IPS-NIHi7 (cell line): ENCODE data around the gene CHAF1A.

Source experiments
- DNase-seq: peaks from one replicate; pipeline ENCODE4 v3.0.0; 2012; ENCODE audit warnings: mixed read lengths; ENCODE audit errors: extremely low spot score

CHAF1A gene

GRCh38 chr19:4402171-4403004 is at the start of gene CHAF1A:
Gene CHAF1A, plus strand, starts transcription at chr19:4402640. Its CDS starts 123 bp downstream, at chr19:4402763.
- peak; percentile 99 for DNase-seq

GRCh38 chr19:4352701-4353121 is 49.7 kb upstream of the CHAF1A start:
- DNase-seq = peak; percentile 75

GRCh38 chr19:4354282-4354681 is 48.2 kb upstream of the CHAF1A start:
- no peak for DNase-seq

- no peak for DNase-seq
Observed at GRCh38 chr19:4354897-4355296, 47.5 kb upstream of the CHAF1A start.

- no peak for DNase-seq
Observed at GRCh38 chr19:4357095-4357797, 45.2 kb upstream of the CHAF1A start.

- no peak for DNase-seq
Observed at GRCh38 chr19:4357921-4358326, 44.5 kb upstream of the CHAF1A start.

- DNase-seq = no peak
Observed at GRCh38 chr19:4358709-4359626, 43.5 kb upstream of the CHAF1A start.

GRCh38 chr19:4359627-4360000 is 42.8 kb upstream of the CHAF1A start:
- no peak for DNase-seq

GRCh38 chr19:4360081-4360569 is 42.3 kb upstream of the CHAF1A start:
- DNase-seq = no peak

GRCh38 chr19:4360641-4361151 is 41.7 kb upstream of the CHAF1A start:
- no peak for DNase-seq

GRCh38 chr19:4361152-4362046 is 41.0 kb upstream of the CHAF1A start:
- DNase-seq = peak; percentile 56

- no peak for DNase-seq
Observed at GRCh38 chr19:4362101-4362828, 40.2 kb upstream of the CHAF1A start.

GRCh38 chr19:4362831-4363545 is 39.5 kb upstream of the CHAF1A start:
- DNase-seq = no peak

GRCh38 chr19:4363571-4364304 is 38.7 kb upstream of the CHAF1A start:
- DNase-seq = no peak

- no peak for DNase-seq
Observed at GRCh38 chr19:4365341-4365740, 37.1 kb upstream of the CHAF1A start.

GRCh38 chr19:4365791-4366665 is 36.4 kb upstream of the CHAF1A start:
- no peak for DNase-seq

- DNase-seq = no peak
Observed at GRCh38 chr19:4366666-4367335, 35.6 kb upstream of the CHAF1A start.
